Testis (tissue), 2 donors: ENCODE data around the gene GNPTG.

ENCODE experiments used
- POLR2A ChIP-seq: fragments of 450-650 bp; IDR thresholded peaks from one replicate; pipeline ENCODE4 v1.6.1; 2017; ENCODE audit warnings: antibody characterized with exemption, mild to moderate bottlenecking, moderate library complexity
- TF ChIP-seq, protein P1 (sequence below), 3 experiments: fragments of 450-650 bp in 2 of 3; fragments of 200-600 bp in 1 of 3; sonication (generic) in 1 of 3; IDR thresholded peaks; one replicate each; pipeline ENCODE4 v1.5.1; 2016 to 2019; ENCODE audit warnings: antibody characterized with exemption in 3 of 3, mild to moderate bottlenecking in 2 of 3, moderate library complexity in 1 of 3

DNA sequence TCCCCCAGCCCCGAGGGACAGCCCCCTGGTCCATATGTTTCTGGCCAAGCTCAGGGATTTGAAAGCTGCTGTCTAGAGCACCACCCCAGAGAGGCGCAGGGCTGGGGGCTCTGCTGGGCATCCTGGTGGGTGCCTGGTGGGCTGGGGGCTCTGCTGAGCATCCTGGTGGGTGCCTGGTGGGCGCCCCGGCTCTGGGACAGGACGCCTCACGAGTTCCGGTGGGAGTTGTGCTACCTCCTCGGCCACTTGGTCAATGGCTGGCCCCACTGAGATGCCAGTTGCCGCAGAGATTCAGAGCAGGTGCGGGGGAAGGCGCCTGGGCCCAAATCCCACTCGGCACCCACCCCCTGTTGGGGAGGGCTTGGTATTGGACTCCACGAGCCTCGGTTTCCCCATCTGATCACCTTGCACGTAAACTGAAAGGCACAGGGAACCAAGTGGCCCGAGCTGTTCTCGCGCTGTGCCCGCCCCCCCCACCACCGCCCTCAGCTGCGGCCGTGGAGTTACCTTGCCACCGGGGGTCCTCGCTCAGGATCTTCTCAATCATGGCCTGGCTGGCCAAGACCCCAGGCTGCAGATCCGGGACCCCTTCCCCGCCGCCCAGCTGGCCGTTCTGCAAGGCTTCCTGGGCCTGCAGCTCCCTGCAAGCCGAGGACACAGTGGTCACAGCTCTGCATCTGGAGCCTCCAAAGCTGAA, 49.5 kb downstream of the GNPTG start:
- TF ChIP-seq, protein P1, sequence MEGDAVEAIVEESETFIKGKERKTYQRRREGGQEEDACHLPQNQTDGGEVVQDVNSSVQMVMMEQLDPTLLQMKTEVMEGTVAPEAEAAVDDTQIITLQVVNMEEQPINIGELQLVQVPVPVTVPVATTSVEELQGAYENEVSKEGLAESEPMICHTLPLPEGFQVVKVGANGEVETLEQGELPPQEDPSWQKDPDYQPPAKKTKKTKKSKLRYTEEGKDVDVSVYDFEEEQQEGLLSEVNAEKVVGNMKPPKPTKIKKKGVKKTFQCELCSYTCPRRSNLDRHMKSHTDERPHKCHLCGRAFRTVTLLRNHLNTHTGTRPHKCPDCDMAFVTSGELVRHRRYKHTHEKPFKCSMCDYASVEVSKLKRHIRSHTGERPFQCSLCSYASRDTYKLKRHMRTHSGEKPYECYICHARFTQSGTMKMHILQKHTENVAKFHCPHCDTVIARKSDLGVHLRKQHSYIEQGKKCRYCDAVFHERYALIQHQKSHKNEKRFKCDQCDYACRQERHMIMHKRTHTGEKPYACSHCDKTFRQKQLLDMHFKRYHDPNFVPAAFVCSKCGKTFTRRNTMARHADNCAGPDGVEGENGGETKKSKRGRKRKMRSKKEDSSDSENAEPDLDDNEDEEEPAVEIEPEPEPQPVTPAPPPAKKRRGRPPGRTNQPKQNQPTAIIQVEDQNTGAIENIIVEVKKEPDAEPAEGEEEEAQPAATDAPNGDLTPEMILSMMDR (IDR thresholded peaks at IDR 0.05), result no peak
- TF ChIP-seq POLR2A, result no peak
